NT2/D1 (cell line): Measurements from ENCODE around the gene LRRC15.

Experiments used
- DNase-seq: peaks from one replicate; pipeline ENCODE4 v3.0.0-alpha.2; 2011; ENCODE audit warnings: low read depth, low spot score
- H3K27me3 ChIP-seq: 2 replicates; pipeline ENCODE4 v1.6.0; 2011; ENCODE audit warnings: mild to moderate bottlenecking; ENCODE audit not compliant: insufficient read length, insufficient read depth
- H3K36me3 ChIP-seq: 2 replicates; pipeline ENCODE4 v1.6.1; 2011; ENCODE audit warnings: mild to moderate bottlenecking, low read length, mixed read lengths; ENCODE audit not compliant: insufficient read depth, insufficient read length
- H3K4me1 ChIP-seq: 2 replicates; pipeline ENCODE4 v1.5.1; 2011; ENCODE audit not compliant: insufficient read depth, insufficient read length
- H3K4me3 ChIP-seq: 2 replicates; pipeline ENCODE4 v1.5.1; 2011; ENCODE audit warnings: low read depth; ENCODE audit not compliant: insufficient read length
- H3K9ac ChIP-seq: 2 replicates; pipeline ENCODE4 v1.6.0; 2011; ENCODE audit warnings: low read depth; ENCODE audit not compliant: insufficient read length
- H3K9me3 ChIP-seq: 2 replicates; pipeline ENCODE4 v1.5.1; 2011; ENCODE audit warnings: mild to moderate bottlenecking, low read length; ENCODE audit not compliant: insufficient read depth
- SUZ12 ChIP-seq: IDR thresholded peaks from 2 replicates; pipeline ENCODE4 v1.6.1; 2011; ENCODE audit not compliant: insufficient read length, insufficient read depth; ENCODE audit errors: extremely low read depth
- YY1 ChIP-seq: IDR thresholded peaks from 2 replicates; pipeline ENCODE4 v1.6.1; 2011; ENCODE audit not compliant: insufficient read length, insufficient read depth
- ZNF274 ChIP-seq: IDR thresholded peaks from 2 replicates; pipeline ENCODE4 v1.6.1; 2011; ENCODE audit warnings: mild to moderate bottlenecking, low read depth, low read length

Gene LRRC15

GRCh38 chr3:194348354-194348753 is 21.2 kb downstream of the LRRC15 start:
- H3K9me3 ChIP-seq, result no peaks in the 10 kb centered on the region
- no peaks in the 10 kb centered on the region for H3K27me3 ChIP-seq
- no peak for TF ChIP-seq YY1
- TF ChIP-seq SUZ12, result no peak
- TF ChIP-seq ZNF274, result no peak

DNA sequence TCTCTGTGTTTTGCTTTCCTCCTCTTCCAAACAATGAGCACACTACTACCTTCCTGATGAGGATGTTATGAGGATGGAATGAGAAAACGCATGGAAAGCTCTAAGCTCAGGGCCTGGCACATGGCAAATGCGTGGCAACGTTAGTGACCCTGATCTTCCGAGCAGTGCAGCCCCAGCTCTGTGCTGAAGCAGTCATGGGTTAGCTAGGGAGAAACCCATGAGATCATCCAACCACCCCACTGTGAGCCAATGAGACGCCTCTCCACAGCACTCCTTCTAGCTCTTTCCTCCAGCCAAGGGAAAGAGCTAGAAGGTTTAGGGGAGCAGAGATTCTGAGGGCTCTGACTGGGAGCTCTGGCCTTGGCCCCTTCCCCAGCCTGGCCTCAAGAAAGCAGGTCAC is 22.9 kb downstream of the LRRC15 start:
- H3K9me3 ChIP-seq, result no peaks in the 10 kb centered on the region
- H3K4me1 ChIP-seq, result peaks cover 12% of the 10 kb centered on the region
- no peak for DNase-seq
- H3K9ac ChIP-seq, result no peak overlapping the region
- H3K4me3 ChIP-seq, result no peak overlapping the region
- no peaks in the 10 kb centered on the region for H3K36me3 ChIP-seq
- TF ChIP-seq YY1, result no peak
- no peak for TF ChIP-seq SUZ12
- no peak for TF ChIP-seq ZNF274
- peaks cover 14% of the 10 kb centered on the region for H3K27me3 ChIP-seq

More at GRCh38 chr3:194348354-194348753, 21.2 kb downstream of the LRRC15 start:
- H3K4me1 ChIP-seq, result peaks cover 18% of the 10 kb centered on the region
- no peak overlapping the region for H3K4me3 ChIP-seq
- no peaks in the 10 kb centered on the region for H3K36me3 ChIP-seq
- no peak overlapping the region for H3K9ac ChIP-seq
- no peak for DNase-seq

DNA sequence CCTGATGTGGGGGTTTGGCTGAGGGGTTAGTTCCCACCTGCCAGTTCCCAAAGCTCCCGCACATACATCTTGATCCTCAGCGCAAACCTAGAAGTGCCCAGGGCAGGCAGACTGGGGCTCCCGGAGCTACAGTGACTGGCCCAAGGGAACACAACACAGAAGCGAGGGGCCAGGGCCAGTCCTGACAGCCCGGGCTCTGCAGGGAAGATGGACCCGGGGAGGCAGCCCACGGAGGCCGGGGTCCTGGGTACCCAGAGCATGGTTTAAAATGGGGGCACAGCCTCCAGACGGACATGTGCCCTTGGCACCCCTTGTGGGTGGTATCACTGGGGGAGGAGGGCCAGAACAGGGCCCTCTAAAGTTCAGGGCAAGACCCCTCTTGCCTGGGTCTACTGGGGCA is 23.5 kb downstream of the LRRC15 start:
- H3K4me3 ChIP-seq, result no peak overlapping the region
- TF ChIP-seq YY1 (no peak), SUZ12 (no peak), ZNF274 (no peak)
- H3K4me1 ChIP-seq, result peaks cover 14% of the 10 kb centered on the region
- peaks cover 20% of the 10 kb centered on the region for H3K27me3 ChIP-seq
- H3K9me3 ChIP-seq, result no peaks in the 10 kb centered on the region
- H3K36me3 ChIP-seq, result no peaks in the 10 kb centered on the region
- no peak for DNase-seq
- no peak overlapping the region for H3K9ac ChIP-seq

- peaks cover 21% of the 10 kb centered on the region for H3K27me3 ChIP-seq
- H3K36me3 ChIP-seq, result no peaks in the 10 kb centered on the region
- H3K4me3 ChIP-seq, result no peak overlapping the region
- no peaks in the 10 kb centered on the region for H3K9me3 ChIP-seq
- TF ChIP-seq ZNF274 (no peak), YY1 (no peak), SUZ12 (no peak)
- DNase-seq, result peak; percentile 66
- no peak overlapping the region for H3K9ac ChIP-seq
- H3K4me1 ChIP-seq, result peaks cover 16% of the 10 kb centered on the region
These were observed 25.5 kb downstream of the LRRC15 start for GRCh38 chr3:194344012-194344411.

DNA sequence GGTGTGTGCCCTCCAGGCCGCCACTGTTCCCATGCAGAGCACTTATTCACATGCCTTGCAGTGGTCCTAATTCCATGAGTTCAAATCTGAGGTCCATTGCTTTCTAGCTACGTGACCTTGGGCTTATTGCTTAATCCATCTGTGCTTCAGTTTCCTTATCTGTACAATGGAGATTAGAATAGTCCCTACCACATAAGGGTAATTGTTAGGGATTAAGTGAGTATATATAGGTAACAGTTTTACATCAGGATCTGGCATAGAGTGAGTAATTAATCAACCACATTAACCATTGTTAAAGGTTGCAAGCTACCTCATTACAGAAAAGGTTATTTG is 26.0 kb downstream of the LRRC15 start:
- Histone ChIP-seq H3K4me1 (peaks cover 16% of the 10 kb centered on the region), H3K4me3 (no peak overlapping the region), H3K9me3 (no peaks in the 10 kb centered on the region), H3K27me3 (peaks cover 21% of the 10 kb centered on the region), H3K9ac (no peak overlapping the region), H3K36me3 (no peaks in the 10 kb centered on the region)
- TF ChIP-seq SUZ12 (no peak), YY1 (no peak), ZNF274 (no peak)
- no peak for DNase-seq

DNA sequence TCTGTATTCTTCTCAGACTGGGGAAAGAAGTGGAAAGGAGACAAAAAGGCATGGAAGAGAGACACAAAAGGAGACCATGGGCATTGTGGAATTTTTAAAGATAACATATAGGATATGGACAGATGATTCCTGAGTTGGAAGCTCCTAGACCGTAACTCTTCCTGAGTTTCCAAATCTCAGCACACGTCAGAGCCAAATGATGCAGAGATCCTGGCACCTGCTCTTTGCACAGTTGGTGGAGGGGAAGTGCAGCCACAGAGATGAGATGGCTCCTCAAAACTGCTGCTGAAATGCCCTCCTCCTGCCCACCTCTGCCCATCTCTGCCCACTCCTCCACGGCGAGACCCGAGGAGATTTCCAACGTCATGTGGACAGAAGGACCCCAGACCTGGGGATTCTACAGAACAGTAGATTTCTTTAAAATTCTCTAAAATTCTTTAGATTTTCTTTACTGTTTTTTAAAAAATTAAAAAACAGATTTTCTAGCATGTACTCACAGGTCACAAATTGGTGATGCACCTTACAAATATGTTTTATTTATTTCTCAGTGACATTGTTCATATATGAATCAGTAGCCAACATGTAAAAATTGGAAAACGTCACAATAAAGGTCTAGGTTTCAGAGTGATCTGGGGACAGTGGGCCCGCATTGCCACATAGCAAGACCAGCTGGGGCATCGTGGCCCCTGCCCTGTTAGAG is 26.5 kb downstream of the LRRC15 start:
- TF ChIP-seq SUZ12 (no peak), ZNF274 (no peak), YY1 (no peak)
- Histone ChIP-seq H3K36me3 (no peaks in the 10 kb centered on the region), H3K4me3 (no peak overlapping the region), H3K9me3 (no peaks in the 10 kb centered on the region), H3K9ac (no peak overlapping the region), H3K4me1 (peaks cover 16% of the 10 kb centered on the region), H3K27me3 (peaks cover 21% of the 10 kb centered on the region)
- no peak for DNase-seq

GRCh38 chr3:194340757-194341400 is 28.7 kb downstream of the LRRC15 start:
- peaks cover 21% of the 10 kb centered on the region for H3K27me3 ChIP-seq
- H3K9me3 ChIP-seq, result no peaks in the 10 kb centered on the region
- no peak overlapping the region for H3K4me3 ChIP-seq
- H3K36me3 ChIP-seq, result no peaks in the 10 kb centered on the region
- DNase-seq, result no peak
- no peak overlapping the region for H3K9ac ChIP-seq
- H3K4me1 ChIP-seq, result peaks cover 21% of the 10 kb centered on the region
- no peak for TF ChIP-seq YY1
- TF ChIP-seq ZNF274, result no peak
- TF ChIP-seq SUZ12, result no peak
